T-cell (primary cell): Measurements from ENCODE around the gene LRCOL1. TPM values are rescaled to one million over a fixed set of nuclear protein-coding genes. Genes with fewer than 3 reads are reported as not detected.

Source experiments
- ATAC-seq, 4 experiments: fragments of 200-7000 bp in 3 of 4; fragments of 150-1000 bp in 1 of 4; cut with Tn5 transposase; replicated peaks in 1 of 4; 1 replicate in 3 of 4; 2 replicates in 1 of 4; pipeline ENCODE4 v1.10.0; 2021; ENCODE audit warnings: moderate library complexity in 3 of 4, mild to moderate bottlenecking in 2 of 4, moderate number of reproducible peaks in 1 of 4
- CTCF ChIA-PET, 2 donors: fragments of 300-600 bp; sonication (Branson Sonifier 250); formaldehyde crosslinking; loops; one replicate each; lab custom pipeline; 2022; ENCODE audit warnings: antibody characterized with exemption in 2 of 2; lab: Charles Lee
- POLR2A ChIA-PET, 2 donors: fragments of 300-600 bp; sonication (Branson Sonifier 250); formaldehyde crosslinking; loops; one replicate each; lab custom pipeline; 2022; ENCODE audit warnings: antibody characterized with exemption in 2 of 2; lab: Charles Lee
- DNase-seq, 35 experiments: peaks; one replicate each; pipeline versions ENCODE4 v3.0.0 to v3.0.0-alpha.2; 2013 to 2023
- H3K27ac ChIP-seq: one replicate; pipeline ENCODE4 v1.5.1; 2013; ENCODE audit warnings: low read length
- H3K27me3 ChIP-seq, 2 experiments: replicated peaks in 1 of 2; 1 replicate in 1 of 2; 2 replicates in 1 of 2; pipeline versions ENCODE4 v1.6.1 to v1.7.0; 2013; ENCODE audit warnings: low read length in 1 of 2, mixed read lengths in 1 of 2; ENCODE audit not compliant: control insufficient read depth in 2 of 2, insufficient read depth in 2 of 2; ENCODE audit errors: extremely low read depth in 1 of 2
- H3K36me3 ChIP-seq, 2 donors: 1 replicate in 1 of 2; 2 replicates in 1 of 2; pipeline versions ENCODE4 v1.6.1 to v1.7.0; 2013; ENCODE audit warnings: low read length in 1 of 2; ENCODE audit not compliant: control insufficient read depth in 2 of 2, insufficient read depth in 1 of 2; ENCODE audit errors: extremely low read depth in 1 of 2
- H3K4me1 ChIP-seq, 2 experiments: 1 replicate in 1 of 2; 2 replicates in 1 of 2; pipeline versions ENCODE4 v1.6.1 to v1.7.0; 2013; ENCODE audit warnings: low read length in 2 of 2, mixed read lengths in 1 of 2; ENCODE audit not compliant: insufficient read depth in 2 of 2, control insufficient read depth in 1 of 2; ENCODE audit errors: extremely low read depth in 1 of 2
- H3K4me3 ChIP-seq, 2 donors: 1 replicate in 1 of 2; 2 replicates in 1 of 2; pipeline versions ENCODE4 v1.5.1 to v1.7.0; 2013; ENCODE audit warnings: mild to moderate bottlenecking in 2 of 2, low read length in 1 of 2, moderate library complexity in 1 of 2; ENCODE audit not compliant: control insufficient read depth in 1 of 2; ENCODE audit errors: extremely low read depth in 1 of 2
- H3K9me3 ChIP-seq: 2 replicates; pipeline ENCODE4 v1.7.0; 2013
- H3K27ac Mint-ChIP-seq, 2 donors: one replicate each; pipeline ENCODE4 v1.8.0; 2020 to 2021; ENCODE audit warnings: mild to moderate bottlenecking in 2 of 2, mixed read lengths in 2 of 2
- H3K27me3 Mint-ChIP-seq, 2 donors: one replicate each; pipeline ENCODE4 v1.8.0; 2021 to 2022; ENCODE audit warnings: mixed read lengths in 2 of 2
- H3K36me3 Mint-ChIP-seq: one replicate; pipeline ENCODE4 v1.8.0; 2021; ENCODE audit warnings: mixed read lengths
- H3K4me1 Mint-ChIP-seq, 3 donors: one replicate each; pipeline ENCODE4 v1.8.0; 2020 to 2022; ENCODE audit warnings: mixed read lengths in 3 of 3, mild to moderate bottlenecking in 1 of 3
- H3K4me3 Mint-ChIP-seq, 3 donors: one replicate each; pipeline ENCODE4 v1.8.0; 2020 to 2022; ENCODE audit warnings: mild to moderate bottlenecking in 3 of 3, mixed read lengths in 3 of 3, moderate library complexity in 3 of 3
- H3K9me3 Mint-ChIP-seq, 3 donors: one replicate each; pipeline ENCODE4 v1.8.0; 2020 to 2022; ENCODE audit warnings: mixed read lengths in 3 of 3
- WGBS: methylation state at CpG from one replicate; pipeline ENCODE4 v1.1.5; 2013; ENCODE audit warnings: missing lambda C conversion rate; ENCODE audit not compliant: insufficient coverage; 5-methylcytosine and 5-hydroxymethylcytosine counted together
- total RNA-seq, 35 experiments: library from RNA in 6 of 35; stranded (reverse) in 6 of 35; fragments of 120-200 nt in 1 of 35; gene quantifications; one replicate each; pipeline versions ENCODE4 v1.2.1 to v1.2.4 and lab custom pipeline; 2013 to 2026

Gene LRCOL1
- total RNA-seq, 5 donors from 2014 or later (not counting 1 experiment from before 2014, with no cell fraction given) = not detected

DNA sequence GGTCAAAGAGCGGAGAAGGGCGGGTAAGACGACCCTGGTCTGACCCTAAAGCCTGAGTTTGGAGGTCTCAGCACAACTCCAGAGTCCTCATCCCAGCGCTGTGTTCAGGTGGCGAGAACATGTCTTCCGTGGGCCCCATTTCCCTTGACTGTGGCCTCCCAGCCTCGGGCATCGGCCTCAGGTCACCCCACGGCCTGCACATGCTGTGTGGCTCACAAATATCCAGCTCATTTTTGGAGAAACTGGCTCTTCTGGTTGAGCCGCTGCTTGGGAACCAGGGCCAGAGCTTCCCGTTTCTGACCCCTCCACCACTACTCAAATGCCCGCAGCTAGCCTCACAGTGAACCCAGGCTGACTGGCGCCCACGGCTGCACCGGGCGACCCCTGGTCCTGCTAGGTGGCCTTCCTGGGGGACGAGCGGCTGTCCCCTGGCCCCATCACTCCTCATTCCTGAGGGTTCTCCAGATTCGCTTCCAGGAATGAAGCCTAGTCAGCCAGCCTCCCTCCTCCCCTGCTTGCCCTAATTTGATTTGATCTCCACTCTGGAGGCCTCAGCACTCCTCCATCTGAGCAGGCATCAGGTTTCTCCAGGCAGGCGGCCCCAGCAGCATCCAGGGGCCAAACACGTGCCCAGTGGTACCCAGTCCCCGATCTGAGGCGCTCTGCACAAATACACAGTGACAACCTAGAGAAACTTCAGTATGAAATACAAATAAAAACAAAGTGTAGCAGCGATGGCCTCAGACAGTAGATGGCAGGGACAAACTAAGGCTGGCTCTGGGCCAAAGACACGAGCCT, 12.9 kb upstream of the LRCOL1 start:
- POLR2A ChIA-PET = no interaction called here
- no peak for ATAC-seq
- H3K27me3 Mint-ChIP-seq = peaks cover 0 to 7% of the 10 kb centered on the region in 2 donors
- no peak for DNase-seq
- H3K27ac Mint-ChIP-seq = no peak overlapping the region
- no peaks in the 10 kb centered on the region for H3K9me3 ChIP-seq
- peaks cover 0 to 21% of the 10 kb centered on the region in 2 experiments for H3K27me3 ChIP-seq
- H3K27ac ChIP-seq = no peak overlapping the region
- WGBS = 84% methylated on average over 16 of the region's 25 CpGs
- peaks cover 0 to 1% of the 10 kb centered on the region in 2 experiments for H3K4me1 ChIP-seq
- no peaks in the 10 kb centered on the region for H3K9me3 Mint-ChIP-seq
- H3K4me3 ChIP-seq = no peak overlapping the region
- H3K36me3 ChIP-seq = peaks cover 4 to 10% of the 10 kb centered on the region in 2 donors
- no peak overlapping the region for H3K4me3 Mint-ChIP-seq
- peaks cover 0 to 7% (median 0%) of the 10 kb centered on the region in 3 donors for H3K4me1 Mint-ChIP-seq
- CTCF ChIA-PET = no interaction called here
- H3K36me3 Mint-ChIP-seq = peaks cover 5% of the 10 kb centered on the region

DNA sequence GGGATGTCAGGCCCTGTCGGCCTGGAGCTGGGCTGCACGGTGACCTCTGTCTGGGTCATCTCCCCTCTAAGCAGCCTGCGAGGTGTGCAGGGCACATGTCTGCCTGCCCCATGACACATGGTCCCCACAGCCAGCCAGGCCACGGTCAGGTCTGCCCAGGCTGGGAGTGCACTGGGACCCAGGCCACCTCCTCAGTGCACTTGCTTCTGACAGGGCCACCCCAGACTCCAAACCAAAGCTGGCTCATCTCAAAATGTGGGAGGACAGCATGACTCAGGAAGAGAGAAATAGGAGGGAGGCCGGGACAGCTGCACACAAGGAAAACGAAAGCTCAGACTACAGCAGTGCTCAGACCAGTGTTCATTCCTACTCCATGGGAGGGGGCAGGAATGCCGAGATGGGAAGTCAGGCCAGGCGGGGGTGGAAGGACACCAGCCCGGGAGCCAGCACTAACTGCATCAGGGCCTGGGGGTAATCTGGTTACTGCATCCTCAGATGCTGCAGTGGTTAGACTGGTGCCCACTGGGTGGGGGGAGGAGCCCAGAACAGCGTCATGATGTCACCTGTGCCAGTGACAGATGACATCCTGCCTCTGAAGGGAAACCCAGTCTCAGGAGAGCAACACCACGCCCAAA, 12.2 kb upstream of the LRCOL1 start:
- POLR2A ChIA-PET = no interaction called here
- ATAC-seq (peak in 1 of 4 experiments; percentile 7), DNase-seq (no peak)
- Histone ChIP-seq H3K4me1 (peaks cover 0 to 3% of the 10 kb centered on the region in 2 experiments), H3K36me3 (peaks cover 4 to 10% of the 10 kb centered on the region in 2 donors), H3K9me3 (peaks cover under 1% of the 10 kb centered on the region), H3K27ac (no peak overlapping the region), H3K4me3 (no peak overlapping the region), H3K27me3 (peaks cover 3 to 28% of the 10 kb centered on the region in 2 experiments)
- Mint-ChIP-seq H3K27ac (no peak overlapping the region), H3K9me3 (no peaks in the 10 kb centered on the region), H3K27me3 (peaks cover 7 to 15% of the 10 kb centered on the region in 2 donors), H3K36me3 (peaks cover 5% of the 10 kb centered on the region), H3K4me3 (no peak overlapping the region), H3K4me1 (peaks cover 5 to 14% (median 6%) of the 10 kb centered on the region in 3 donors)
- 86% methylated on average over 9 of the region's 11 CpGs for WGBS
- CTCF ChIA-PET = no interaction called here

DNA sequence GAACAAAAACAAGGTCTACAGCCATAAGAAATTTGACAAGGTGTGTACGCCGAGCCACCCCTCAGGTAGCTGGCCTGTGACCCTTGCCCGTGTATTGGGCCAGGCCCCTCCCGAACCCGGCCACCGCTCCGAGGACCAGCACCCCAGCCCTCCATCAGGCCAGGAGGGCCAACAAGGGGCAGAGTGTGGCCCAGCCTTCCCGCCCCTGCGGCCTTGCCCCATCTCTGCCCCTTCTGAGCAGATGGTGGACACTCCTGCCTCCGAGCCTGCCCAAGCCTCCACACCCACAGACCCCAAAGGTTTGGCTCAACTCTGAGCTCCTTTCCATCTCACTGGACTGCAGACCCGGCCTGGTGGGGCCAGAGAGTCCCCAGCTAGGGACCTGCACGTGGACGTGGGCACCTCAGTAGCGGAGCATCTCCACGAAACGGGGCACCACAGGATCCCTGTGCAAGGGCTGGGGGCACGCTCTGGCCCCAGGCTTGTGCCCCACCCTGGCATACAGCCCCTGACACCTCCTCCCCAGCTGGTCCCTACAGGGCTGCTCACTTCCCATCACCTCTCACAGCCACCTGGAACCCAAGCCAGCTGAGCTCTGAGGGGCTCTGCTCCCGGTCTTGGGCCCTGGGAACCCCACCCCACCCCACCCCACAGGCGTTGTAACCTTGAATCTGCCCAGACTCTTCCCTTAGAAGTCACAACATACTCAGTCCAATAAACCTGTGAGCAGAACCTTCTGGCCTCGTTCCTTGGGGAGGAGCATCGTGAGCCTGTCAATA, 11.5 kb upstream of the LRCOL1 start:
- H3K4me3 Mint-ChIP-seq = no peak overlapping the region
- peaks cover 5% of the 10 kb centered on the region for H3K36me3 Mint-ChIP-seq
- Histone ChIP-seq H3K27me3 (peaks cover 9 to 32% of the 10 kb centered on the region in 2 experiments), H3K4me3 (no peak overlapping the region), H3K9me3 (peaks cover 6% of the 10 kb centered on the region), H3K36me3 (peaks cover 4 to 10% of the 10 kb centered on the region in 2 donors), H3K27ac (no peak overlapping the region), H3K4me1 (peaks cover 0 to 3% of the 10 kb centered on the region in 2 experiments)
- H3K4me1 Mint-ChIP-seq = peaks cover 6 to 15% (median 8%) of the 10 kb centered on the region in 3 donors
- WGBS = 84% methylated on average over 21 of the region's 21 CpGs
- ChIA-PET CTCF (no interaction called here), POLR2A (no interaction called here)
- H3K27me3 Mint-ChIP-seq = peaks cover 12 to 21% of the 10 kb centered on the region in 2 donors
- H3K9me3 Mint-ChIP-seq = no peaks in the 10 kb centered on the region
- ATAC-seq (no peak), DNase-seq (no peak)
- no peak overlapping the region for H3K27ac Mint-ChIP-seq

DNA sequence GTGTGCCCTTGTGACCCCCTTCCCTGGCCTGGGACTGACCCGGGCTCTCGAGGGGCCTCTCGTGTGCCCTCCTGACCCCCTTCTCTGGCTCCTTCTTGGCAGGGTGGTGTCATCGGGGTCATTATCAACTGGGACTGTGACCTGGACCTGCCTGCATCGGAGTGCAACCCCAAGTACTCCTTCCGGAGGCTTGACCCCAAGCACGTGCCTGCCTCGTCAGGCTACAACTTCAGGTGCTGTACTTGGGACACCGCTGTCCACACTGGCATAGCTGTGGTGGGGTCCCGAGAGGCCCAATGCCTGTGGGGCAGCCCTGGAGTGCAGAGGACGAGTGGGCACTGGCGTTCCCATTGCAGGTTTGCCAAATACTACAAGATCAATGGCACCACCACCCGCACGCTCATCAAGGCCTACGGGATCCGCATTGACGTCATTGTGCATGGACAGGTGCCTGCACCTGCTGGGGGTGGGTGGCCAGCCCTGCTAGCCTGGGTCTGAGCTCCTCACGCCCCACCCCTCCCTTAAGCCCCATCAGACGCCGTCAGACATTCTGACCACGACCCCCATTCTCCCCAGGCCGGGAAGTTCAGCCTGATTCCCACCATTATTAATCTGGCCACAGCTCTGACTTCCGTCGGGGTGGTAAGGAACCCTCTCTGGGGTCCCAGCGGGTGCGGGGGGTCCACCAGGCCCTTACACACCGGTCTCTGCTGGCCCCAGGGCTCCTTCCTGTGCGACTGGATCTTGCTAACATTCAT, 10.7 kb upstream of the LRCOL1 start:
- Histone ChIP-seq H3K4me1 (peaks cover 0 to 3% of the 10 kb centered on the region in 2 experiments), H3K27me3 (peaks cover 12 to 39% of the 10 kb centered on the region in 2 experiments), H3K27ac (no peak overlapping the region), H3K36me3 (peaks cover 4 to 10% of the 10 kb centered on the region in 2 donors), H3K9me3 (peaks cover 6% of the 10 kb centered on the region), H3K4me3 (no peak overlapping the region)
- WGBS = 75% methylated on average over 26 of the region's 28 CpGs
- ATAC-seq (no peak), DNase-seq (no peak)
- Mint-ChIP-seq H3K4me3 (no peak overlapping the region), H3K27ac (no peak overlapping the region), H3K4me1 (peaks cover 6 to 15% (median 8%) of the 10 kb centered on the region in 3 donors), H3K36me3 (peaks cover 5% of the 10 kb centered on the region), H3K9me3 (no peaks in the 10 kb centered on the region), H3K27me3 (peaks cover 12 to 28% of the 10 kb centered on the region in 2 donors)
- CTCF ChIA-PET = no interaction called here
- POLR2A ChIA-PET = no interaction called here

GRCh38 chr12:132620113-132620898, 9.9 kb upstream of the LRCOL1 start:
- Mint-ChIP-seq H3K36me3 (peaks cover 4% of the 10 kb centered on the region), H3K4me1 (peaks cover 6 to 15% (median 8%) of the 10 kb centered on the region in 3 donors), H3K27ac (no peak overlapping the region), H3K27me3 (peaks cover 18 to 35% of the 10 kb centered on the region in 2 donors), H3K4me3 (no peak overlapping the region), H3K9me3 (no peaks in the 10 kb centered on the region)
- DNase-seq = no peak
- POLR2A ChIA-PET = no interaction called here
- CTCF ChIA-PET = no interaction called here
- Histone ChIP-seq H3K27me3 (peaks cover 15 to 47% of the 10 kb centered on the region in 2 experiments), H3K4me3 (no peak overlapping the region), H3K9me3 (peaks cover 6% of the 10 kb centered on the region), H3K36me3 (peaks cover 4 to 10% of the 10 kb centered on the region in 2 donors), H3K4me1 (peaks cover 0 to 3% of the 10 kb centered on the region in 2 experiments), H3K27ac (no peak overlapping the region)
- no peak for ATAC-seq
- WGBS = 60% methylated on average over 18 of the region's 29 CpGs
